ENCODE results near the gene PROX2. TPM values are rescaled to one million over a fixed set of nuclear protein-coding genes. Genes with fewer than 3 reads are reported as not detected.

The PROX2 gene
- polyA plus RNA-seq, 3 donors, result 0.03 TPM; not detected in 2

DNA sequence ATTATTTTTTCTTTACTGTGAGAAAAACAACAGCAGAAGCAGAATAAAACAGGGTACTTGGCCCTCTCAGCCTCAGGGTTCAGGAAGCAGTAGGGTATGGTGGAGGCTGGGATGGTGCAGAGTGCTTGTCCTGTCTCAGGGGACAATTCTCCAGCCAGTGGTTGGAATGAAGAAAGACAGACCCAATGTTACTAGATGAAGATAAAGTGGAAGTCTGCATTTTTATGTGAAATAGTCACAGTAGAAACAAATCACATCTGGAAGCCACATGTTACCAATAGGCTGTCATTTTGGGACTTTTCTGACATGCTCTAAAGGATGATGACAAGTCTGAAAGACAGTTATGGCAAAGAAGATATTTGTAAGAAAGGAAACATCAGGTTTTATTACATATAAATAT lies 32.3 kb downstream of the PROX2 start:
- H3K4me1 ChIP-seq (ENCODE audit: control insufficient read depth in 1 of 2, insufficient read depth in 2 of 2, low read length in 2 of 2), result peaks cover 14 to 18% of the 10 kb centered on the region in 2 donors
- peaks cover 5 to 16% of the 10 kb centered on the region in 2 donors for H3K36me3 ChIP-seq (replicated peaks in 1 of 2; ENCODE audit: control insufficient read depth in 1 of 2, insufficient read depth in 2 of 2, low read length in 2 of 2)
- H3K4me3 ChIP-seq (replicated peaks in 1 of 3; ENCODE audit: low read depth in 2 of 3, low read length in 3 of 3), result no peak overlapping the region
- H3K79me2 ChIP-seq (ENCODE audit: insufficient read depth, low read length), result no peaks in the 10 kb centered on the region
- Mint-ChIP-seq H3K9me3 (no peaks in the 10 kb centered on the region), H3K27me3 (ENCODE audit: low read depth in 3 of 3) (no peaks in the 10 kb centered on the region), H3K36me3 (peaks cover 6 to 14% of the 10 kb centered on the region in 2 donors), H3K27ac (no peak overlapping the region), H3K4me1 (peaks cover 15% of the 10 kb centered on the region), H3K4me3 (no peak overlapping the region)
- H3K27ac ChIP-seq (ENCODE audit: low read depth in 1 of 2, low read length in 2 of 2), result no peak overlapping the region
- intact Hi-C loops (cut with micrococcal nuclease), result no loop called here
- no peaks in the 10 kb centered on the region for H3K9me3 ChIP-seq (replicated peaks in 1 of 2; ENCODE audit: control insufficient read depth in 1 of 2, insufficient read depth in 1 of 2, low read length in 2 of 2)
- no peaks in the 10 kb centered on the region for H4K20me1 ChIP-seq (ENCODE audit: insufficient read depth, low read length)
- H3K9ac ChIP-seq (ENCODE audit: insufficient read depth, low read length, poor library complexity, severe bottlenecking), result no peak overlapping the region
- TF ChIP-seq, protein P1, sequence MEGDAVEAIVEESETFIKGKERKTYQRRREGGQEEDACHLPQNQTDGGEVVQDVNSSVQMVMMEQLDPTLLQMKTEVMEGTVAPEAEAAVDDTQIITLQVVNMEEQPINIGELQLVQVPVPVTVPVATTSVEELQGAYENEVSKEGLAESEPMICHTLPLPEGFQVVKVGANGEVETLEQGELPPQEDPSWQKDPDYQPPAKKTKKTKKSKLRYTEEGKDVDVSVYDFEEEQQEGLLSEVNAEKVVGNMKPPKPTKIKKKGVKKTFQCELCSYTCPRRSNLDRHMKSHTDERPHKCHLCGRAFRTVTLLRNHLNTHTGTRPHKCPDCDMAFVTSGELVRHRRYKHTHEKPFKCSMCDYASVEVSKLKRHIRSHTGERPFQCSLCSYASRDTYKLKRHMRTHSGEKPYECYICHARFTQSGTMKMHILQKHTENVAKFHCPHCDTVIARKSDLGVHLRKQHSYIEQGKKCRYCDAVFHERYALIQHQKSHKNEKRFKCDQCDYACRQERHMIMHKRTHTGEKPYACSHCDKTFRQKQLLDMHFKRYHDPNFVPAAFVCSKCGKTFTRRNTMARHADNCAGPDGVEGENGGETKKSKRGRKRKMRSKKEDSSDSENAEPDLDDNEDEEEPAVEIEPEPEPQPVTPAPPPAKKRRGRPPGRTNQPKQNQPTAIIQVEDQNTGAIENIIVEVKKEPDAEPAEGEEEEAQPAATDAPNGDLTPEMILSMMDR (IDR thresholded peaks at IDR 0.05), result no peak
- H3K27me3 ChIP-seq (ENCODE audit: control insufficient read depth in 2 of 2, insufficient read depth in 2 of 2, low read length in 2 of 2), result no peaks in the 10 kb centered on the region
- no peak overlapping the region for H2AFZ ChIP-seq (ENCODE audit: insufficient read depth, low read depth, low read length, poor library complexity, severe bottlenecking)
- H3K4me2 ChIP-seq (replicated peaks; ENCODE audit: extremely low read depth, low read length, poor library complexity, severe bottlenecking), result no peak overlapping the region
- no peak for DNase-seq

DNA sequence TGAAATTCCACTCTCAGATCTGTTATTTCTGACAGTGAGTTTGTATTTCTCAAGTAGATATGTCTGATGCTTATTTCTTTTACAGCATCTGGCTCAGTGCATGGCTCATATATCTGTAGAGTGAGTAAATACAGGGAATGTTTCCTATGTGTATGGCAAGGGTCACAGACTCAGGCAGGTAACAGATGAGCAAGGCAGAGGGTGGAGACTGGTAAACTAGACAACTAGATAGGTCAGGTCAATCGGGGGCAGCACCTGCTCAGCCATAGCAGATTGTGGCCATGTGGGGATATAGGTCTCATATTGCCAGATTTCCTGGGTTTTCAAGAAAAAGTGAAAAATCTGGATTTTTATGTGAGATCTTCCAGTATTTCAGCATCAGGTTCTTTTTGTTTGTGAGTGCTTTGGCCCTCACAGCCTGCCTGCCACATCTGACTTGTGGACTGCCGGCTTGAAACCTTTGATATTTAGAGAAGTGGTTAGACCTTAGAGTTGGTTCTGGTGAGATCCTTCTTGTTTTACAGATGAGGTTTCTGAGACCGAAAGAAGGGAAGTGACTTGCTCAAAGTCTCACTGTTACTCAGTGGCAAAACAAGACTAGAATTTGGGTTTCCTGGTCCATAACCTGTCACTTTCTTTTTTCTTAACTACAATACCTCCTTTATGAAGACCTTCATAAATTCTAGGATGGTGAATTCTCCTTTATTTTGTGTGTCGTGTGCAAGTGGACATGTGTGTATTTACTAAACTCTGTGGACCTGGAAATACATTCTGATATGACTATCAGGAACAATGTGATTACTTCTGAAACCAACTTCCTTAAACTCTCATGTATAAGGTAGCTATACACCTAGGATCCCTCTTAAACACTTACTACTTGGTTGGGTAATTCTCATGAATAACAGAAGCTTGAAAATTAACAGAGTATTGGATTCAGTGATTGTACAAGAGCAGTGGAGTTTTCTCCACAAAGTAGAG lies 34.4 kb downstream of the PROX2 start:
- Mint-ChIP-seq H3K4me3 (no peak overlapping the region), H3K27me3 (ENCODE audit: low read depth in 3 of 3) (peaks cover 0 to 2% (median 0%) of the 10 kb centered on the region in 3 donors), H3K4me1 (peaks cover 21% of the 10 kb centered on the region), H3K9me3 (no peaks in the 10 kb centered on the region), H3K36me3 (peaks cover 14 to 28% of the 10 kb centered on the region in 2 donors), H3K27ac (peak overlapping the region; percentile 67 to 90 (median 80))
- Histone ChIP-seq H3K4me2 (replicated peaks; ENCODE audit: extremely low read depth, low read length, poor library complexity, severe bottlenecking) (no peak overlapping the region), H3K4me1 (ENCODE audit: control insufficient read depth in 1 of 2, insufficient read depth in 2 of 2, low read length in 2 of 2) (peaks cover 14 to 18% of the 10 kb centered on the region in 2 donors), H4K20me1 (ENCODE audit: insufficient read depth, low read length) (no peaks in the 10 kb centered on the region), H3K27ac (ENCODE audit: low read depth in 1 of 2, low read length in 2 of 2) (peak overlapping the region in 1 of 2 donors; percentile 54), H3K27me3 (ENCODE audit: control insufficient read depth in 2 of 2, insufficient read depth in 2 of 2, low read length in 2 of 2) (no peaks in the 10 kb centered on the region), H3K36me3 (replicated peaks in 1 of 2; ENCODE audit: control insufficient read depth in 1 of 2, insufficient read depth in 2 of 2, low read length in 2 of 2) (peaks cover 9 to 28% of the 10 kb centered on the region in 2 donors), H3K9me3 (replicated peaks in 1 of 2; ENCODE audit: control insufficient read depth in 1 of 2, insufficient read depth in 1 of 2, low read length in 2 of 2) (no peaks in the 10 kb centered on the region), H3K9ac (ENCODE audit: insufficient read depth, low read length, poor library complexity, severe bottlenecking) (no peak overlapping the region), H3K79me2 (ENCODE audit: insufficient read depth, low read length) (no peaks in the 10 kb centered on the region), H2AFZ (ENCODE audit: insufficient read depth, low read depth, low read length, poor library complexity, severe bottlenecking) (no peak overlapping the region), H3K4me3 (replicated peaks in 1 of 3; ENCODE audit: low read depth in 2 of 3, low read length in 3 of 3) (no peak overlapping the region)
- peak; percentile 45 to 58 (median 54) for DNase-seq
- TF ChIP-seq, protein P1 (IDR thresholded peaks at IDR 0.05), result no peak
- intact Hi-C loops (cut with micrococcal nuclease), result no loop called here
- 41% methylated on average over 2 of the region's 4 CpGs for WGBS (ENCODE audit: insufficient coverage)

Measured in CD14-positive monocyte (primary cell).